D341Med (cell line): Measurements from ENCODE around the gene FAM180A.
"Not testable (repeated sequence)": the region's sequence is repeated elsewhere in the genome, so short reads cannot be mapped to it uniquely, and the experiment has no call there.

Experiments
- DNase-seq: peaks from one replicate; pipeline ENCODE4 v3.0.0; 2012; ENCODE audit warnings: low spot score

Gene FAM180A

GRCh38 chr7:135713836-135714470, 34.7 kb downstream of the FAM180A start:
- no peak for DNase-seq

GRCh38 chr7:135712796-135713195, 35.8 kb downstream of the FAM180A start:
- no peak for DNase-seq

GRCh38 chr7:135712182-135712782, 36.3 kb downstream of the FAM180A start:
- DNase-seq, result no peak

- no peak for DNase-seq
Observed at GRCh38 chr7:135711139-135711469, 37.5 kb downstream of the FAM180A start.

GRCh38 chr7:135710417-135711138, 38.0 kb downstream of the FAM180A start:
- DNase-seq, result peak; percentile 57

- DNase-seq, result no peak
Observed at GRCh38 chr7:135709508-135709907, 39.1 kb downstream of the FAM180A start.

GRCh38 chr7:135708041-135708440, 40.6 kb downstream of the FAM180A start:
- no peak for DNase-seq

GRCh38 chr7:135707570-135707966, 41.0 kb downstream of the FAM180A start:
- DNase-seq, result no peak

GRCh38 chr7:135706858-135707569, 41.6 kb downstream of the FAM180A start:
- DNase-seq, result no peak

GRCh38 chr7:135706038-135706742, 42.4 kb downstream of the FAM180A start:
- DNase-seq, result no peak

- DNase-seq, result no peak
Observed at GRCh38 chr7:135704698-135705097, 43.9 kb downstream of the FAM180A start.

- no peak for DNase-seq
Observed at GRCh38 chr7:135704074-135704473, 44.5 kb downstream of the FAM180A start.

GRCh38 chr7:135697276-135698049, 51.1 kb downstream of the FAM180A start:
- DNase-seq, result peak; percentile 64

- no peak for DNase-seq
Observed at GRCh38 chr7:135693558-135693957, 55.1 kb downstream of the FAM180A start.

- DNase-seq, result not testable (repeated sequence)
Observed at GRCh38 chr7:135692606-135693005, 56.0 kb downstream of the FAM180A start.

GRCh38 chr7:135692055-135692454, 56.6 kb downstream of the FAM180A start:
- DNase-seq, result no peak

- no peak for DNase-seq
Observed at GRCh38 chr7:135690566-135690965, 58.0 kb downstream of the FAM180A start.

- no peak for DNase-seq
Observed at GRCh38 chr7:135687466-135687865, 61.1 kb downstream of the FAM180A start.

GRCh38 chr7:135685306-135686084, 63.1 kb downstream of the FAM180A start:
- no peak for DNase-seq

GRCh38 chr7:135684699-135685098, 63.9 kb downstream of the FAM180A start:
- no peak for DNase-seq

GRCh38 chr7:135684136-135684535, 64.5 kb downstream of the FAM180A start:
- DNase-seq, result no peak
